ENCODE data around the gene FUT6. TPM values are rescaled to one million over a fixed set of nuclear protein-coding genes. Genes with fewer than 3 reads are reported as not detected.
"Not testable (repeated sequence)": the region's sequence is repeated elsewhere in the genome, so short reads cannot be mapped to it uniquely, and the experiment has no call there.

The FUT6 gene
- total RNA-seq (2021; fragmentation: NEBNext Ultra II Directional; extraction: Animal tissue kit (Norgen Biotek cat#: 25700)), result not detected
- long read RNA-seq, result 0 reads

DNA sequence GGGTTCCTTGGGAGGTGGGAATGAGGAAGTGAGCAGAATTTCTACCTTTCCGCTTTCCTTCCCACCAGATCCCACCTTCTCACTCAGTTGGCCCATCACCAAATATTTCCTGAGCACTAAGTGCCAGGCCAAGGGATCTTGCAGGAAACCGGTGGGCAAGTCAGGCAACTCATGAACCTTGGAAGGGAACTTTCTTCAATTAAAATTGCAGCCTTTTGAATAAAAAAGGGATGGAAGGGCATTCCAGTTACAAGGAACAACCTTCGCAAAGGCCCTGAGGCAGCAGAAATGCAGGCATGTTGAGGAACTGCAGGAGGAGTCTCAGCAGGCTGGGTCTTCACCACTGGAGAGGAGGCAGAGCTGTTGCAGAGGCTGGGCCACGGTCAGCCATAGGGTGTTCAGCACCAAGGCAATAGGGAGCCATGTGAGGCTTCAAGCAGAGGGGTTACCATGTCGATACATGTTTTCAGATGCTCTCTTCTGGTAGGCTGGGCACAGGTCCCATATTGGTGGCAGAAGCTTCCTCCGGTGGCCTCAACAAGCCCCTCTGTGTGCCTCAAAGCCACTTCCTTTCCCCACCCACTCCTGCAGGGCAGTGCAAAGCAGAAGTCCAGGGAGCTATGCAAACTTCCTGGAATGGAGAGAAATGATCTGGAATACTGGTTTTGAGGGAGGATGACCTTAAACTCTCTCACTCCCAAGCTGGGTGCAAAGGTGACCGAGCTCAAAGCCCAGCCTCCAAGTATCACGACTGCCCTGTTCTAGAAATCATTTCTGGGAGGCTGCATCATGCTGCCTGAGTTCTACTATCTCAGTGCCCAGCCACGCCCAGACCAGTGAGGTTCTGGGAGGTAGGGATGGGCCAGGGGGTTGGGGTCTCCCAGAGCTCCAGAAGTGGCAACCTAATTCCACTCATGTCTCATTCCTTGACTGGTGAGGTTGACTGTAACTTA is at the start of gene FUT6:
Gene FUT6, minus strand, starts transcription at position 638 of the 953 bp plus-strand sequence. CDS start 7,135 bp downstream, outside the sequence.
- DNase-seq, result no peak
- Mint-ChIP-seq H3K4me3 (no peak within 1 kb of the TSS), H3K4me1 (ENCODE audit: low read depth) (no peaks in the 10 kb centered on the region), H3K9me3 (no peaks in the 10 kb centered on the region), H3K27me3 (ENCODE audit: insufficient read depth) (peaks cover 26% of the 10 kb centered on the region), H3K27ac (no peak within 1 kb of the TSS), H3K36me3 (ENCODE audit: low read depth) (no peaks in the 10 kb centered on the region)
- TF ChIP-seq CTCF (IDR thresholded peaks at IDR 0.05), result no peak

GRCh38 chr19:5884065-5884811 is 44.7 kb upstream of the FUT6 start:
- not testable (repeated sequence) for H3K4me1 Mint-ChIP-seq (ENCODE audit: low read depth); H3K36me3 Mint-ChIP-seq (ENCODE audit: low read depth); H3K27ac Mint-ChIP-seq; H3K4me3 Mint-ChIP-seq; H3K9me3 Mint-ChIP-seq; DNase-seq
- peaks cover 19% of the 10 kb centered on the region for H3K27me3 Mint-ChIP-seq (ENCODE audit: insufficient read depth)

DNA sequence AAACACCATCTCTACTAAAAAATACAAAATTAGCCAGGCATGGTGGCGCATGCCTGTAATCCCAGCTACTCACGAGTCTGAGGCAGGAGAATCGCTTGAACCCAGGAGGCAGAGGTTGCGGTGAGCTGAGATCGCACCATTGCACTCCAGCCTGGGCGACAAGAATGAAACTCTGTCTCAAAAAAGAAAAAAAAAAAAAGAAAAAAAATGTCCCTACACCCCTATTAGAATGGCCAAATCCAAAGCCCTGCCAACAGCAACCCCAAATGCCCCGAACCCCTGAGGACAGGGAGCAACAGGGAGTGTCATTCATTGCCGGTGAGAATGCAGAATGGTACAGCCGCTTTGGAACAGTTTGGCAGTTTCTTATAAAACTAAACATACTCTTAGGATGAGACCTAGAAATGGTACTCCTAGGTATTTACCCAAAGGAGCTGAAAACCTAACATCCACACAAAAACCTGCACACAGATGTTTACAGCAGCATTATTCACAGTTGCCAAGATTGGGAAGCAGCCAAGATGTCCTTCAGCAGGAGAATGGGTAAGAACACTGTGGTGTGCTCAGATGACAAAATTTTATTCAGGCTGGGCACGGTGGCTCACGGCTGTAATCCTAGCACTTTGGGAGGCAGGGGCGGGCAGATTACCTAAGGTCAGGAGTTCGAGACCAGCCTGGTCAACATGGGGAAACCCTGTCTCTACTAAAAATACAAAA is 43.8 kb upstream of the FUT6 start:
- not testable (repeated sequence) for H3K36me3 Mint-ChIP-seq (ENCODE audit: low read depth); H3K4me1 Mint-ChIP-seq (ENCODE audit: low read depth); DNase-seq; H3K9me3 Mint-ChIP-seq; H3K4me3 Mint-ChIP-seq; H3K27ac Mint-ChIP-seq
- H3K27me3 Mint-ChIP-seq (ENCODE audit: insufficient read depth), result peaks cover 25% of the 10 kb centered on the region

GRCh38 chr19:5882421-5882968 is 43.0 kb upstream of the FUT6 start:
- TF ChIP-seq CTCF (IDR thresholded peaks at IDR 0.05), result no peak
- Mint-ChIP-seq H3K27ac (no peak overlapping the region), H3K27me3 (ENCODE audit: insufficient read depth) (peaks cover 26% of the 10 kb centered on the region), H3K9me3 (no peaks in the 10 kb centered on the region), H3K36me3 (ENCODE audit: low read depth) (no peaks in the 10 kb centered on the region), H3K4me3 (no peak overlapping the region), H3K4me1 (ENCODE audit: low read depth) (peaks cover 9% of the 10 kb centered on the region)
- DNase-seq, result no peak

DNA sequence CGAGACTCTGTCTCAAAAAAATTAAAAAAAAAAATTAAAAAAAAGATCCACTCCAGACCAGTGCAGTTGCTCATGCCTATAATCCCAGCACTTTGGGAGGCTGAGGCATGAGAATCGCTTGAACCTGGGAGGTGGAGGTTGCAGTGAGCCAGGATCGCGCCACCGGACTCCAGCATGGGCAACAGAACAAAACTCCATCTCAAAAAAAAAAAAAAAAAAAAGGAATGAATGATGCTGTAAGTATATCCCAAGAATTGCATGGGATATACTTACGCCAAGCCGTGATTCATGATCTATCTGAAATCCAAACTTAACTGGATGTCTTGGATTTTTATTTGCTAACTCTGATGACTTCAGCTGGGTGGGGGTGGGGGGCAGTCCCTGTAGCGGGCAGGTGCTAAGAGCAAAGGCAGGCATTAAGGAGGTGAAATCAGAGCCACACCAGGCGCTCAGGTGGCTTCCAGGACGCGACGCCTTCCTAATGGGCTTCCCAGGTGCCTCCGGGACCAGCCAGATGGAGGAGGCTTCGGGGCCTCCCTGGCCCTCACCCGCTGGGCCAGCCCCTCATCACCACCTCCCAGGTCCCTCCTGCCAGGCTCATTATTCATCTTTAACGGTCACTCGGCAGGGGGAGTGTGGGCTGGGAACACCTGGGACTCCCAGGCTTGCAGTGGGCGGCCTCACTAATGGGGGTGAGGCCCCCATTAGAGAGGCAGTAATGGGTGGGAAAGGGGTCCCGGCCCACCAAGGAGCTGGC is 42.2 kb upstream of the FUT6 start:
- no peak for TF ChIP-seq CTCF (IDR thresholded peaks at IDR 0.05)
- DNase-seq, result no peak
- no peak overlapping the region for H3K27ac Mint-ChIP-seq
- no peaks in the 10 kb centered on the region for H3K9me3 Mint-ChIP-seq
- H3K4me1 Mint-ChIP-seq (ENCODE audit: low read depth), result peaks cover 9% of the 10 kb centered on the region
- no peaks in the 10 kb centered on the region for H3K36me3 Mint-ChIP-seq (ENCODE audit: low read depth)
- peaks cover 29% of the 10 kb centered on the region for H3K27me3 Mint-ChIP-seq (ENCODE audit: insufficient read depth)
- H3K4me3 Mint-ChIP-seq, result no peak overlapping the region
